ENCODE results near the gene PRKAG2.

Gene PRKAG2

DNA sequence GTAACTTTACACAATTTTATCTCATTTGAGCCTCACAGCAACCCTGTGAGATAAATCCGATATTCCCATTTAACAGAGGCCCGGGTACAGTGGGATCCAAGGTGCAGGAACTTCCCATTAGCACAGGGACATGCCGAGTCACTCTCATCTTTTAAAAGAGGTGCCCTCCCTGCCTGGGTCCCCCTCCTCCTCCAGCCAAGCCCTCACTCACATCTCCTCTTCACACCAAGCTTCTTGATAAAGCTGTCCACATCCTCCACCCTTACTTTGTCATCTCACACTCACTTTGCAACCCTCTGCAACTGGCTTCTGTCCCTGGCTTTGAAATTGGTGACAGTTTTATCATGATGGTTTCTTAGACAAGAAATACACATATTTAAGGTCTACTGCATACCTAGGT, 212.6 kb downstream of the PRKAG2 start:
- no peak for DNase-seq

DNA sequence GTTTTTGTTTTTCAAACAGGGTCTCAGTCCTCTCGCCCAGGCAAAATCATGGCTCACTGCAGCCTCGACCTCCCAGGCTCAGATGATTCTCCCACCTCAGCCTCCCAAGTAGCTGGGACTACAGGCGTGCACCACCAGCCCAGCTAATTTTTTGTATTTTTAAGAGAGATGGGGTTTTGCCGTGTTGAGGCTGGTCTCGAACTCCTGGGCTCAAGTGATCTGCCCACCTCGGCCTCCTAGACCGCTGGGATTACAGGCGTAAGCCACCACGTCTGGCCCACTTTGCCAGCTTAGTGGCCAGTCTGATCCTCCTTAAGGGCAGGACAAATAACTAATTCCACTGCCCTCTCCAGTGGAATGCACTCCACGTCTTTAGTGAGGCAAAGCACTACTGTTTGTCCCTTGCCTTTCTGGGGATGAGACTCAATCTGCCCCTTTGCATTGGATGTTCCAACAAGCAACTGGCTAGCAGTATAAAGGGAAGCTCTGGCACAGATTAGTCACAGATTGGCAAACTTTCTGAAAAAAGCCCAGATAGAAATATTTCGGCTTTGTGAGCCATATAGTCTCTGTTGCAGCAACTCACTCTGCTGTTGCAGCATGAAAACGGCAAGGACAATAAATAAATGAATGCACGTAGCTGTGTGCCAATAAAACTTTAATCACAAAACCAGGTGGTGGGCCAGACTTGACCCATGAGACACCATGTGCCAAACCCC, 213.4 kb downstream of the PRKAG2 start:
- DNase-seq, result no peak

DNA sequence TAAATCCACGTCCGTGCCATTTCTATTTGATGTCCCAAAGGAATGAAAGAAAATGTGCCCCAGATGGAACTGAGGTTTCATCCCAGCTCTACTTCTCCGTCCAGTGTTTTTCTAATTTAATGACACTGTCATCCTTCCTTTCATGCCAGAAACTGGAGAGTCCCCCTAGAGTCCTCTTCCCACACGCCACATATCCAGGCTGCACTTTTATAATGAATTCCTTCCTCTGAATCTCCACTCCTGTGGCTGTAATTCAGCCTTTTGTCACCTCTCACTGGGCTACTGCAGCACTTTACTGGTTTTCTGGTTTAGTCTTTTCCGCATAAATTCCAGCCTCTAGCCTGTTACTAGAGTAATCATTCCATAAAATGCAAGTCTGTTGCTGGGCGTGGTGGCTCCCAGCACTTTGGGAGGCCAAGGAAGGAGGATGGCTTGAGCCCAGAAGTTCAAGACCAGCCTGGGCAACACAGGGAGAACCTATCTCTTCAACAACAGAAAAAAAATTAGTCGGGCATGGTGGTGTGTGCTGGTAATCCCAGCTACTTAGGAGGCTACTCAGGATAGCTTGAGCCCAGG, 214.6 kb downstream of the PRKAG2 start:
- DNase-seq, result no peak

DNA sequence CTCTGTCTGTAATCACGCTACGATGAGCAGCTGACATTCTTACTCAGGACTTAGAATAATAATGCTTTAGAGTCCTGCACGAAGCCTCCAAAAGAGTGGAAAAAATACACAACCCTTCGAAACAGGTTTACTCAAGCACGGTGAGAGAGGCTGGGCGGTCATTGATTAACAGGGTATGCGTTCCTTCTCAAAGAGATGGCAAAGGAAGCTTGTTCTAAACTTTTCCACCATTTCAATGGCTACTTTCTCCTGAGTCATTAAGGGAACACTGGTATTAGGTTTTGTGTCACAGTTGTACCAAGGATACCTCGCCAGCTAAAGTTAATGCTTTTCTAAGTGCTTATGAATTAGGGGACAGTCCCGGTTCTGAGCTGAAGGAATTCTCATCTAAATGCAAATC, 215.3 kb downstream of the PRKAG2 start:
- DNase-seq, result no peak

DNA sequence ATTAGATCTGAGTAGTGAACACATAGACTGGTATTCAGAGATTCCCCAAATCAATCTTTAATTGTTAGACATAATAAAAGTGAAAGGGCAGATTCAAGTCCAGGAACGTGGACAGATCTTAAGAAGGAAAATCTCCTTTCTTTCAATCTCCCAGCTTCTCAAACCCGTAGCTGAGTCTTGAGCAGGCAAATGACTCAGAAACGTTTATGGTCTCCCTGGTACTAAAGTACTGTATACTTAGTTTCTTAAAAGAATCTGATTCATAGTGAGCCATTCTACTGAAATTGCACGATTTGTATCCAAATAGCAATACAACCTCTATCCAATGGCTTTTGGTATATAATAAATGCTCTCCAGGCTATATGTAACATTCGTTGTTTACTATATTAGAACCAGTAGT, 216.8 kb downstream of the PRKAG2 start:
- DNase-seq, result no peak

DNA sequence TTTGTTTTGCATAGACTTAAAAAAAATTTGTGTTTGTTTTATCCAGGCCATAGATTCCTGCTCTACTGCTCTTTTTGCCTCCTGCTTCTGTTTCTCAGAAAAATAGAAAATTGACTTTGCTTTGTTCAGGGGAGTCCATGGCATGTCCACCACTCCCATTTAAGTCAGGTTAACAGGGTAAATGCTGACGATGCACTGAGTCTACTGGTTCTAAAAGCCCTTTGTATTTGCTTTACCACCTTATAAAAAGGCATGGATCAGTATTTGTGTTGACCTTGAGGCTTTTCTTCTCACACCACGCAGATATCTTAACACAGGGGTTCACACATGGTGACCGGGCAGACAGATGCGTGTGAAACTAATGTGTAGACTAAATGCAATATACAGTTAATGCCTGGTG, 217.7 kb downstream of the PRKAG2 start:
- no peak for DNase-seq

DNA sequence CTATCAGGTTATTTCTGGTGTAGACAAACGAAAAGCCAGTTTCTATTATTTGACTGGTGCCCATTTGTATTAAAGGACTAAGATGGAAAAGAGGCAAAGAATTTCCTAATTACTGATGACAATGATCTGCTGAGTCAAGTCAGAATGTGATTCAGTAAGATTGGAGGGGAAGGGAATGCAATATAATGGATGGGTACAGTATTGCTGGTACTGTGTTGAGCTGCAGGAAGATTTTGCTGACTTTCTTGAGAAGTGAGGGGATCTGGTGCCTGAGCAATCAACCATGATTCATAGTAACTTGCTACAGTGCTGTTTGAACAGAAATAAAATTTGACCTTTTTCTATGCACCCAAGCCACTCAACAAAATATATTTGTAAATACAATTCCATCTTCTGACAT, 218.1 kb downstream of the PRKAG2 start:
- no peak for DNase-seq

DNA sequence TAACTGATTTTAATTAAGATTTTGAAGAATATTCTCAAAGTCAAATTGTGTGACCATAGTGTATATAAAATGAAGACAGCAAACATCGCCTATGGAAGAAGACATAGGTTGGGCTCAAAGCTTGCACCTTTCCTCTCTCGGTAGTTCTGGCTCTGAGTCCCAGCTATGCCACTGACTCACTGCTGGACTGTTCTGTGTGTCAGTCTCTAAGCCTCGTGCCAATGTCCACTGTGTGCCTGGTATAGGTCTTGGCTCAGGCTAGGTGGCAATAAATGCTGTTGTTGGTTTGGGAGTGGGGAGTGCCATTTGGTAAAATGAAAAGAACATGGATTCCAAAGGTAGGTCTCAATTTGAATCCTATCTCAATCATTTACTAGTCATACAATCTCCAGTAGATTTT, 219.7 kb downstream of the PRKAG2 start:
- no peak for DNase-seq

DNA sequence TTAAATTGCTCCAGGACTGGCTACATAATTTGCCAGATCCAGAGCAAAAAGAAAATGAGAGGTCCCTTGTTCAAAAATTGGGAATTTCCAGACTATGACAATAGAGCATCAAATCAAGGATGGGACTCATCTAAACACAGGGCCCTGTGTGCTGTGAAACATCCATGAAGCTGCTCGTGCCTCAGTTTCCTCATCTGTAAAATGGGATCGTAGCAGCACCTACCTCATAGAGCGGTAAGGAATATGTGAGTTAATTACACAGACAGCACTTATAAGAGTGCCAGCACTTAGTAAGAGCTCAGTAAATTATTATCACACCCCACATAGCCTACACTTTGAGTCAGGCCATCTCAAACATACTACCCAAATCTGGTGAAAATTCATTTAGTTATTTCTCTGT, 221.4 kb downstream of the PRKAG2 start:
- no peak for DNase-seq

DNA sequence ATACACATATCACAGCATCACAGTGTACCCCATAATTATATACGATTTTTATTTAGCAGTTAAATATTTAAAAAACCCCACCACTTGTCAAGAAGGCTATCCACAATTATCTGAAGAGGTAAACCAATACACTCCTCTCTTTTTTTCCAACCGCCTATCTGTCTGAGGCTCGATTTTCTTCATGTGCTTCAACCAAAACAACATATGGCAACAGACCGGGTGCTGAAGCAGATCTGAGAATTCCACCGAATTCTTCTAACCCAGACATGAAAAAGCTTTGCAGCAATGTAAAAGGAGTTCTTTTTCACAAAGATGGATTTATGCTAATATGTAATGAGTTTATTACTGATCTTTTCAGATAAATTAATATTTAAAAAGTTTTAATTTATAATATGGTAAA, 224.8 kb downstream of the PRKAG2 start:
- no peak for DNase-seq

DNA sequence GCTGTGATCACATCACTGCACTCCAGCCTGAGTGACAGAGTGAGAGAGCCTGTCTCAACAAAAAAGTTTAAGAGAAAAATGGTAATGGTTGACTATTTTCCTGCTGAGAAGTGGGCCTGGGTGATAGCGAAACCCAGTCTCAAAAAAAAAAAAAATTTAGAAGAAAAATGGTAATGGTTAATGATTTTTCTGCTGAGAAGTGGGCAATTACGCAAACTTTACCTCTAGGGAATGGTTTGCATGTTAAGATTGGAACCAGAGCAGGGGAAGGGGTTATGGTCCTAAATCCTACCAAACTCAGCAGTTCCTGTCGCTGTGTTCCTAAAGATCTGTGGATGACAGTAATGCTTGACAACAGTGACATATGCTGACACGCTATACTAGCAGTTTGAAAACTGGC, 226.8 kb downstream of the PRKAG2 start:
- no peak for DNase-seq

DNA sequence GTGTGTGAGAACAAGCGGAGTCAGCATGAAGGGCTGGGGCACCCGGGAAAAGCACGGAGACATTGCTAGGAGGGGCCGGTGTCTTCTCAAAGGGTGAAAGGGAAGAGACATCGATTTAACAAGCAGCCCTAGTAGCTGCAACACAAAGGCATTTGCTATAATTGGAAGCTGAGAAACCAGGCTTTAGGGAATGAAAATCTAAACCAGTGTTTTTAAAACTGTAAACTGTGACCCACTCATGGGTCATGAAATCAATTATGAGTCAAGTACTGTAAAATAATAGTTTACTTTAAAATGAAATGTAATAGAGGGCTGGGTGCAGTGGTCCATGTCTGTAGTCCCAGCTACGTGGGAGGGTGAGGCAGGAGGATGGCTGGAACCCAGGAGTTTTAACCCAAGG, 228.5 kb downstream of the PRKAG2 start:
- no peak for DNase-seq

DNA sequence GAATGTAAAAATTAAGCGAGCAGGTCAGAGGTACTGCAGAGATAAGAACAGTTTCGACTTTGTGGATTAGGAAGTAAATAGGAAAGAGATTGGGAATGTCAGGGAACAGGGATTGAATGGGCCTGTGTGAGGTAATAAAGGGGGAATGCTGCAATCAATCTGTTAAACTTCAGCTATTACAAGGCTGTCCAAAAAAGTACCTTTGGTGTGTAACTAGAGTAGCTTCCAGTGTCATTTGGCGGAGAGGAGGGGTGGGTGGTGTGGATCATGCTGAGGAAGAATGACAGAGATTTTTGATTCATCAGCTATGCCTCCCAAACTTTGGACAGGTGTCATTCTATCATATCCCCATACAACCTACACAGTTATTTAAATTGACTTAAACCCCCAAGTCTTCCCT, 229.0 kb downstream of the PRKAG2 start:
- DNase-seq, result no peak

DNA sequence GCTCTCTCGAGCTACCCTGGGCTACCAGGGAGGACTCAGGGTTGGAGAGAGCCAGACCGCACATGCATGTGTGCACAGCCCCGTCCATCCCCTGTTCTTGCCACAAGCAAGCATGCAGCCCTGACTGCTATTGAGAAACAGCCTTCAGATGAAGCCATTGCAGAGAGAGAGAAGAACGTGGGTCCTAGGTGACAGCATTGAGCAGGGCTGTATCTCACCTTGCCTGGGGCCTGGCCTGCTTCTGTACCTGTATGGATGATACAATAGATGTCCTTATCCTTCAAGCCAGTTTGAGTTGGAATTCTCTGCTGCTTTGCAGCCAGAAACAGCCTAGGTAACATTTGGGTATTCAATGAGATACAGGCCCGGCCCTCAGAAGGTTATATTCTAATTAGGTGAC, 229.9 kb downstream of the PRKAG2 start:
- DNase-seq, result no peak

DNA sequence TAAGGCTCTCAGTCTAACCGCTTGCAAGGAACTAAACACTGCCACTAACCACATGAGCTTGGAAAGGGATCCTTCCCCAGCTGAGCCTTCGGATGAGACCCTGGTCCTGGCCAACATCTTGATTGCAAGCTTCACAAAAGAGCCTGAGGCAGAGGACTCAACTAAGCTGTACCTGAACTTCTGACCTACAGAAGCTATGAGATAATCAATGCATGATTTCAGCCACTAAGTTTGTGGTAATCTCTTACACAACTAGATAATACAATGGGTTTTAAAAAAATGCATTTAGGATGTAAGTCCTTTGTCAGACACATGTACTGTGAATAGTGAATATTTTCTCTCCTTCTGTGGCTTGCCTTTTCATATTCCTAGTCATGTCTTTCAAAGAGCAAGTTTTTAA, 231.6 kb downstream of the PRKAG2 start:
- DNase-seq, result no peak

DNA sequence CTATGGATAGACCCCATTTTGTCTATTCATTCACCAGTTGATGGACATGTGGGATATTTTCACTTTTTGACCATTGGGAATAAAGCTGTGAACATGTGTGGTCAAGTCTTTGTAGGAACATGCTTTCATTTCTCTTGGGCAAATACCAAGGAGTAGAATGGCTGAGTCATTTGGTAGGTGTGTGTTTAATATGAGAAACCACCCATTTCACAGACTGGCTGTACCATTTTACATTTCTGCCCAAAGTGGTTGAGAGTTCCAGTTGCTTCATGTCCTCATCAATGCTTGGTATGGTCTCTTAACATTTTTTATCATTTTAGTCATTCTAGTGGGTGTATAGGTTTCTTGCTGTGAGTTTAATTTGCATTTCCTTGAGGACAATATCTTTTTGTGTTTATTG, 232.4 kb downstream of the PRKAG2 start:
- no peak for DNase-seq

DNA sequence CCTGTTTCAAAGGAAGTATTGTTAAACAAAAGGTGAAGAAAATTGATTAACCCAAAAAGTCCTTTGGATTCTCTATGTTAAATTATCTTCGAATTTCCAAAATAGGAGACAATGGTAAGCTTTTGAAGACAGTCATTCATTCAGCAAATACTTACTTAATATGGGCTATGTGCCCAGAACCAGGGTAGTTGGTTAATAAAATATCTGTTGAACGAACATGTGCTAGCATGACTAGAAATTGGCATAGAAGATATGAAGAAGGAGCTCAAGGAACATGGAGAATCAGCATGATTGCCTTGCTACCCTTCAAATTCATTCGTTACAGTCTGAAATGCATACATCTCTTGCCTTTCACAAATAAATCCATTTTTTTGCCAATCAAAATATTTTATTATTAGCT, 234.2 kb downstream of the PRKAG2 start:
- DNase-seq, result no peak

DNA sequence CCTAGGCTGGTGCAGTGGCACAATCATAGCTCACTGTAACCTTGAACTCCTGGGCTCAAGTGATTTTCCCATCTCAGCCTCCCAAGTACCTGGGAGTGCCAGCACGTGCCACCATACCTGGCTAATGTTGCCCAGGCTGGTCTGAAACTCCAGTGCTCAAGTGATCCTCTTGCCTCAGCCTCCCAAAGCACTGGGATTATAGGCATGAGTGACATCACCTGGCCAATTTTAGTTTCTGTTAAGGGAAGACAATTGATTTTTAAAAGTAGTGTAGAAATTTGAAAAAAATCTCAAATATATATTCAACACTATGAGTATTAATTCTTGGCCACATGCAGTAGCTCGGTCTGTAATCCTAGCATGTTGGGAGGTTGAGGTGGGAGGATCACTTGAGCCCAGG, 235.3 kb downstream of the PRKAG2 start:
- no peak for DNase-seq

DNA sequence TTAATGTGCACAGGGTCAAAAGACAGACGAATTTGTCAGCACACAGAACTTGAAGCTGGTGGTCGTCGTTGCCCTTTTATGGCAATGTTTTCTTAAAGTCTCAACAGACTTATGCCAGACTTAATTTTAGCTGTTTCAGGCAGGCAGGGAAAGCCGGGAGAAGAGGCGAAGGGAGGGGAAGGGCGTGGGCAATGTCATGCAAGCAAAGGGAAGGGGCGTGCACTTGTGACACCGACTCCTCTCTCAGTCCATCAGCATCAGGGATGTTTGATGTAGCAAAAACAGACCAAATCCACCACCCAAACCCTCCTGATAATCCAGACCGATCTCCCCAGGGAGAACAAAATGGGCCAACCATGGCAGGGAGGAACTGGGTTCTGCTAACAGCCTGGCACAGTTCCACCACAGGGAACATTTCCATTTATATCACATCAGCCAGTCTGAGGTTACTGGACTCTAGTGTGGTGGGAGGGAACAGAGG, 239.1 kb downstream of the PRKAG2 start:
- no peak for DNase-seq

DNA sequence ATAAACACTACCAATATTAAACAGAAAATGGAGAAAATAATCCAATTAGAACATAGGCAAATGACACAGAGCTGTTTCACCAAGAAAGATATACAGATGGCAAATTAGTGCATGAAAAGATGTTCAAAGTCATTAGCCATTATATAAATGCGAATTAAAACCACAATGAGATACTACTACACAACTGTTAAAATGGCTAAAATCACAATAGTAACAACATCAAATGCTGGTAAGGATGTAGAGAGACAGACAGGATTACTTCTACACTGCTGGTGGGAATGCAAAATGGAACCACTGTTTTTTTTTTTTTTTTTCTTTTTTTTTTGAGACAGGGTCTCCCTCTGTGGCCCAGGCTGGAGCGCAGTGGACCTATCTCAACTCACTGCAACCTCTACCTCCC, 242.3 kb downstream of the PRKAG2 start:
- DNase-seq, result no peak

DNA sequence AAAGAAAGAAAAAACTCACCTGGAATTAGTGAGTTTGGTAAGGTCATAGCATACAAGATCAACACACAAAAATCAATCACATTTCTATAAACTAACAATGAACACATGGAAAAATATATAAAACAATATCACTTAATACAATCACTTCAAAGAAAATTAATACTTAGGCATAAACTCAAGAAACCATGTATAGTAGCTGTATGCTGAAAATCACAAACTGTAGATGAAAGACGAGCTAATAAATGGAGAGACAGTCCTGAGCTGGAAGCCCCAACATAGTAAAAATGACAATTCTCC, 243.5 kb downstream of the PRKAG2 start:
- no peak for DNase-seq

DNA sequence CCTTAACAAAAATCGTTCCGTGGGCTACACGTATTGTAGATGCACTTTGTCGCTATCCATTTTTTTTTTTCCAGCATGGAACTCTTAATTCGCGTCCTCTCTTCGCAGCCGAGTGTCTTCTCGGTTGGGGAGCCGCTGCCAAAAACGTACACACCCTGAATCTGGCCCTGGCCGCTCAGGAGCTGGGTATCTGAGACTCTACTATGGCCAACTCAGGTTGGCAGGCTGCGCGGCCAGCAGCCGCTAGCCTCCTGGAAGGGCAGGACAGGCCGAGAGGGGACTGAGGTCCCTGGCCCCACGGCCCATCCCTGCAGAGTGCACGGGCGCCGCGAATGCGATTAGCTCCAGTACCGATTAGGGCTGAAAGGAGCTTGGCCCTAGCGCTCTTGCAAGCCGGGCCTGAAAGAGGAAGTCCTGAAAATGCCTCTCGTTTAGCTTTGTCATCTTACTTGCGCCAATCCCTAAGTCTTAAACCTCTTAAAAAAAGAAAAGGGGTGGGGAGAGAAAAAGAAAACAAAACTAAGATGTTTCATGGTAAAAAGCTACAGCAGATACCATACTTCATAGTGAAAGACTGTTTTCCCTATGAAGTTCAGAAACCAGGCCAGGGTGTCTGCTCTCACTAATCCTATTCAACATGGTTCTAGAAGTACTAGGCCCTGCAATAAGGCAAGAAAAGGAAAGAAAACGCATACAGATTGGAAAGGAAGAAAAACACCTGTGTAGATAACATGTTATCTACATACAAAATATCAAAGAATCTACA, 244.0 kb downstream of the PRKAG2 start:
- peak; percentile 22 to 84 (median 46) for DNase-seq

DNA sequence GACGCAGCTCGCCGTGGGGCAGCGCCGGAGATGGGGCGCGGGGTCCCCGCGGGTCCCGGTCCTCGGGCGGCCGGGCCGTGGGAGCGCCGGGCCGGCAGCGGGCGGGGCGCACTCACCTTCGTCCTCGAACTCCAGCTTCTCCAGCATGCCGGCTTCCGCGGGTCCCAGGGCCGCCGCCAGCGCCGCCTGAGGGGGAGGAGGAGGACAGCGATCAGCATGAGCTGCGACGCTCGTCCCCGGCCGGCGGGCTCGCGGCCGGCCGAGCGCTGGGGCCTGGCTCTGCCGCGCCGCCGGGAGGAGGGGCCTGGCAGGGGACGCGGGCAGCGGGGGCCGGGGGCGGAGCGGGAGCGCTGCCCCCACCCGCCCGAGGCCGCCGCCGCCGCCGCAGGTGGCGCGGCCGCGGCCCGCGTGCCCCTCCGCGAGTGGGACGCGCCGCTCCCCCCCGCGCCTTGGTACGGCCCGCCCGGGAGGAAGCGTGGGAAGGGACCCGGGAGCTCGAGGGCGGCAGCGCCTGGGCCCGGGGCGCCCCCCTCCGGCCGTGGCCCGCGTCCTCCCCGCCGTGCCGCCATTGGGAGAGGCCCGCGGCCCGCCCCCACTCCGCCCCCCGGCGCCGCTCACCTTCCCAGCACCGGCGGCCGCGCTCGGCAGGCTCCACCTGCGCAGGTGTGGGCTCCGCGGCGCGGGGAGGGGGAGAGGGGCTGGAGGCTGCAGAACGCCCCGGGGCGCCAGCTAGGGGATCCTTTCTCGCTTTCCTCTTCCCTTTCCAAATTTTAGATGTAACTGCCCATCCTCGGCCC, 244.8 kb downstream of the PRKAG2 start:
- peak; percentile 78 to 90 (median 84) for DNase-seq

DNA sequence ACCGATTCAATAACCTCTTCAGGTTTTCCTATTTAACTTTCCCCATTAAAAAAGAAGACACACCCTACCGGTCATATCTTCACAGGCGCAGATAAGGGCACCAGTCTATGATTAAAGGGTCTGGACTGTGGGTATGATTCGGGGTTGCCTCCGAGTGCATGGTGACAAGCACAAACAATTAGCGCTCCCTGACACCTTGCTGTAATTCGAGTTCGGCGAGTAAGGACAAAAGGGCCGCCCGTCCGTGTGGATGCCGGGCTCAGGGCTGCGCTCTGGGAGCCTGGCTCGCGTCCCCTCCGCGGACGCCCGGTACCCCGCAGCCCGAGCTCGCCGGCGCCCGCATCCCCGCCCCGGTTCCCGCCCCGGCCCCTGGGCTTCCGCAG, 245.4 kb downstream of the PRKAG2 start:
- DNase-seq, result peak in 2 of 5 donors; percentile 5 to 23
